ENCODE data around the gene MITF. TPM values are rescaled to one million over a fixed set of nuclear protein-coding genes. Genes with fewer than 3 reads are reported as not detected.

Gene MITF
- total and polyA plus RNA-seq, 4 donors = 0.91 to 2.9 (median 2.3) TPM

GRCh38 chr3:69838696-69839515 lies 99.6 kb downstream of the MITF start:
- Histone ChIP-seq H3K36me3 (ENCODE audit: control insufficient read depth in 4 of 4, insufficient read depth in 3 of 4, low read depth in 1 of 4, low read length in 3 of 4) (no peaks in the 10 kb centered on the region), H3K4me1 (ENCODE audit: control insufficient read depth in 4 of 4, insufficient read depth in 4 of 4, low read length in 3 of 4) (no peaks in the 10 kb centered on the region), H3K27ac (ENCODE audit: low read depth in 1 of 2, low read length in 2 of 2) (no peak overlapping the region), H3K27me3 (ENCODE audit: control insufficient read depth in 4 of 4, insufficient read depth in 4 of 4, low read length in 3 of 4) (no peaks in the 10 kb centered on the region), H3K9me3 (ENCODE audit: control insufficient read depth in 4 of 4, low read length in 3 of 4) (no peaks in the 10 kb centered on the region), H3K4me3 (ENCODE audit: low read depth in 1 of 3, low read length in 3 of 3) (no peak overlapping the region), H3K9ac (ENCODE audit: low read depth in 1 of 2, low read length in 2 of 2) (no peak overlapping the region)
- TF ChIP-seq JUND (IDR thresholded peaks at IDR 0.05) = no peak
- no peak for TF ChIP-seq CTCF (IDR thresholded peaks at IDR 0.05; ENCODE audit: low read depth, low read length, missing input control)
- TF ChIP-seq RAD21 (IDR thresholded peaks at IDR 0.05) = no peak
- TF ChIP-seq GABPA (IDR thresholded peaks at IDR 0.05 in 1 of 2, conservative IDR thresholded peaks at IDR 0.05 in 1 of 2) = no peak
- DNase-seq (ENCODE audit: low spot score) = no peak
- WGBS = 87% methylated on average over 3 of the region's 3 CpGs

- WGBS = 73% methylated on average over 5 of the region's 5 CpGs
- H3K4me1 ChIP-seq (ENCODE audit: control insufficient read depth in 4 of 4, insufficient read depth in 4 of 4, low read length in 3 of 4) = no peaks in the 10 kb centered on the region
- H3K9ac ChIP-seq (ENCODE audit: low read depth in 1 of 2, low read length in 2 of 2) = no peak overlapping the region
- DNase-seq (ENCODE audit: low spot score) = no peak
- H3K27me3 ChIP-seq (ENCODE audit: control insufficient read depth in 4 of 4, insufficient read depth in 4 of 4, low read length in 3 of 4) = no peaks in the 10 kb centered on the region
- H3K9me3 ChIP-seq (ENCODE audit: control insufficient read depth in 4 of 4, low read length in 3 of 4) = no peaks in the 10 kb centered on the region
- H3K27ac ChIP-seq (ENCODE audit: low read depth in 1 of 2, low read length in 2 of 2) = no peak overlapping the region
- H3K4me3 ChIP-seq (ENCODE audit: low read depth in 1 of 3, low read length in 3 of 3) = no peak overlapping the region
- TF ChIP-seq FOXA1 (IDR thresholded peaks at IDR 0.05) = no peak
- TF ChIP-seq NR2F2 (IDR thresholded peaks at IDR 0.05) = no peak
- no peak for TF ChIP-seq GABPA (IDR thresholded peaks at IDR 0.05 in 1 of 2, conservative IDR thresholded peaks at IDR 0.05 in 1 of 2)
- no peak for TF ChIP-seq RXRA (IDR thresholded peaks at IDR 0.05)
- TF ChIP-seq RAD21 (IDR thresholded peaks at IDR 0.05) = no peak
- no peak for TF ChIP-seq YY1 (IDR thresholded peaks at IDR 0.05)
- no peak for TF ChIP-seq JUND (IDR thresholded peaks at IDR 0.05)
- no peak for TF ChIP-seq TAF1 (conservative IDR thresholded peaks at IDR 0.05)
- no peak for TF ChIP-seq FOXA2 (IDR thresholded peaks at IDR 0.05)
- no peak for TF ChIP-seq MAX (IDR thresholded peaks at IDR 0.05)
- H3K36me3 ChIP-seq (ENCODE audit: control insufficient read depth in 4 of 4, insufficient read depth in 3 of 4, low read depth in 1 of 4, low read length in 3 of 4) = no peaks in the 10 kb centered on the region
Observed at GRCh38 chr3:69842351-69842750, 103.1 kb downstream of the MITF start.

- Histone ChIP-seq H3K27me3 (ENCODE audit: control insufficient read depth in 4 of 4, insufficient read depth in 4 of 4, low read length in 3 of 4) (no peaks in the 10 kb centered on the region), H3K4me3 (ENCODE audit: low read depth in 1 of 3, low read length in 3 of 3) (no peak overlapping the region), H3K4me1 (ENCODE audit: control insufficient read depth in 4 of 4, insufficient read depth in 4 of 4, low read length in 3 of 4) (no peaks in the 10 kb centered on the region), H3K36me3 (ENCODE audit: control insufficient read depth in 4 of 4, insufficient read depth in 3 of 4, low read depth in 1 of 4, low read length in 3 of 4) (no peaks in the 10 kb centered on the region), H3K9ac (ENCODE audit: low read depth in 1 of 2, low read length in 2 of 2) (no peak overlapping the region), H3K27ac (ENCODE audit: low read depth in 1 of 2, low read length in 2 of 2) (no peak overlapping the region), H3K9me3 (ENCODE audit: control insufficient read depth in 4 of 4, low read length in 3 of 4) (no peaks in the 10 kb centered on the region)
- no peak for DNase-seq (ENCODE audit: low spot score)
- 57% methylated on average over 3 of the region's 3 CpGs for WGBS
- TF ChIP-seq EGR1 (IDR thresholded peaks at IDR 0.05; ENCODE audit: low read depth in 2 of 2) (no peak), RXRA (IDR thresholded peaks at IDR 0.05) (no peak), TAF1 (conservative IDR thresholded peaks at IDR 0.05) (no peak), JUND (IDR thresholded peaks at IDR 0.05) (no peak), SP1 (IDR thresholded peaks at IDR 0.05) (no peak), NR2F2 (IDR thresholded peaks at IDR 0.05) (no peak), REST (IDR thresholded peaks at IDR 0.05) (no peak), YY1 (IDR thresholded peaks at IDR 0.05) (no peak), FOXA1 (IDR thresholded peaks at IDR 0.05) (no peak), MAX (IDR thresholded peaks at IDR 0.05) (no peak), RAD21 (IDR thresholded peaks at IDR 0.05) (no peak), ZBTB33 (IDR thresholded peaks at IDR 0.05) (no peak), ATF3 (IDR thresholded peaks at IDR 0.05) (no peak), HNF4G (IDR thresholded peaks at IDR 0.05) (no peak), FOXA2 (IDR thresholded peaks at IDR 0.05) (no peak)
Observed at GRCh38 chr3:69842789-69843188, 103.5 kb downstream of the MITF start.
